ENCODE data around the gene YKT6. TPM values are rescaled to one million over a fixed set of nuclear protein-coding genes. Genes with fewer than 3 reads are reported as not detected.

YKT6 gene
- total RNA-seq, 4 donors from 2014 or later, result 46.6 to 80.1 (median 68.0) TPM

DNA sequence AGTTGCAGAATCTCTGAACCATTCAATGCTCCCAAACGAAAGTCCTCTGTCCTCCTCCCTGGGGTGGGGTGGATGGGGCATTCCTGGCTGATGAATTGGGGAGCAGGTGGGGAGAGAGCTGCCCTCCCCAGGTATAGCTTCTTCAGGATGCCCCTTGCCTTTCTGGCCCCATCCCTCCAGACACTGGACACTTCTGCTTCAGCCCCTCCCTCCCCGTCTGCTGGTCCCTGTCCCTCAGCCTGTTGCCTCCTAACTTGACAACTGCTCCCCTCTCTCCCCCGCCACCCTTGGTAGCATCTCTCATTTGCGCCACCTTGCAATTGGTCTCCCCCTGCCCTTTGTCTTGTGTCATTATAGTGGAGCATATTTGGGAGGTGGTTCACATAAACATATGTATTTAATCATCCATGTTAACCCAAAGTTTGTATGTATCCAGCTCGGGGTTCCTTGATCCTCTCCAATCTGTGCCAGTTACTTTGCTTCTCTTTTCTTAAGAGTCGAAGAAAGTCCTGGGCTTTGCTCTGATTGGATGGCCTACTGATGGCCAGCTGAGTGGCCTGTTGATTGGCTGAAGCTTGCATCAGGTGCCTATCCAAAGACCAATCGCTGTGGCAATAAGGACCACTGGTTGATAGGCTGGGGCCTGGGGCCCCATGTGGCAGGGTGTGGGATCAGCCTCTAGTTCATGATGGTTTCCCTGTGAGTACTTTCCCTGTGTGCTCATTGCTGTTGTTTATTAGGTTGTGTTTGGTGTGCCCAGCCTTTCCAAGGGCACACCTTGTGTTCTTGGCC, 7.6 kb upstream of the YKT6 start:
- TF ChIP-seq, protein P1, sequence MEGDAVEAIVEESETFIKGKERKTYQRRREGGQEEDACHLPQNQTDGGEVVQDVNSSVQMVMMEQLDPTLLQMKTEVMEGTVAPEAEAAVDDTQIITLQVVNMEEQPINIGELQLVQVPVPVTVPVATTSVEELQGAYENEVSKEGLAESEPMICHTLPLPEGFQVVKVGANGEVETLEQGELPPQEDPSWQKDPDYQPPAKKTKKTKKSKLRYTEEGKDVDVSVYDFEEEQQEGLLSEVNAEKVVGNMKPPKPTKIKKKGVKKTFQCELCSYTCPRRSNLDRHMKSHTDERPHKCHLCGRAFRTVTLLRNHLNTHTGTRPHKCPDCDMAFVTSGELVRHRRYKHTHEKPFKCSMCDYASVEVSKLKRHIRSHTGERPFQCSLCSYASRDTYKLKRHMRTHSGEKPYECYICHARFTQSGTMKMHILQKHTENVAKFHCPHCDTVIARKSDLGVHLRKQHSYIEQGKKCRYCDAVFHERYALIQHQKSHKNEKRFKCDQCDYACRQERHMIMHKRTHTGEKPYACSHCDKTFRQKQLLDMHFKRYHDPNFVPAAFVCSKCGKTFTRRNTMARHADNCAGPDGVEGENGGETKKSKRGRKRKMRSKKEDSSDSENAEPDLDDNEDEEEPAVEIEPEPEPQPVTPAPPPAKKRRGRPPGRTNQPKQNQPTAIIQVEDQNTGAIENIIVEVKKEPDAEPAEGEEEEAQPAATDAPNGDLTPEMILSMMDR (IDR thresholded peaks at IDR 0.05), result no peak
- TF ChIP-seq POLR2A (IDR thresholded peaks at IDR 0.05) (no peak), EP300 (IDR thresholded peaks at IDR 0.05; ENCODE audit: low read depth) (no peak), POLR2AphosphoS5 (IDR thresholded peaks at IDR 0.05) (no peak)
- peaks cover 10% of the 10 kb centered on the region for H3K27me3 ChIP-seq
- no peak overlapping the region for H3K27ac ChIP-seq
- H3K36me3 ChIP-seq, result no peaks in the 10 kb centered on the region
- 76 to 92% methylated on average over 2 to 7 of the region's 7 CpGs for WGBS, 2 donors (ENCODE audit: low coverage in 1 of 2)
- DNase-seq, result no peak
- no peaks in the 10 kb centered on the region for H3K4me1 ChIP-seq
- H3K9me3 ChIP-seq, result no peaks in the 10 kb centered on the region
- intact Hi-C loops (cut with DNase I; ENCODE audit: low total_unique reads), result no loop called here
- in situ Hi-C loops (cut with MboI; ENCODE audit: low pct_ligation_motif_present in 1 of 4, low pct_unique_long_range_greater_than_20kb in 1 of 4, low sequenced_read_pairs in 3 of 4), result no loop called here
- no peak overlapping the region for H3K4me3 ChIP-seq

DNA sequence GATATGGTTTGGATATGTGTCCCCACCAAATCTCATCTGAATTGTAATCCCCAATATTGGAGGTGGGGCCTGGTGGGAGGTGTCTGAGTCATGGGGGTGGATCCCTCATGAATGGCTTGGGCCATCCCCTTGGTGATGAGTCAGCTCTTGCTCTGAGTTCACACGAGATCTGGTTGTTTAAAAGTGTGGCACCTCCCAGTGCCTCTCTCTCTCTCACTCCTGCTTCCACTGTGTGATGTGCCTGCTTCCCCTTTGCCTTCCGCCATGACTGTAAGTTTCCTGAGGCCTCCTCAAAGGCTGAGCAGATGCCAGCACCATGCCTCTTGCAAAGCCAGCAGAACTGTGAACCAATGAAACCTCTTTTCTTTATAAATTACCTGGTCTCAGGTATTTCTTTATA, 6.7 kb upstream of the YKT6 start:
- DNase-seq, result no peak
- Histone ChIP-seq H3K36me3 (no peaks in the 10 kb centered on the region), H3K4me3 (no peak overlapping the region), H3K27ac (no peak overlapping the region), H3K27me3 (peaks cover 10% of the 10 kb centered on the region), H3K9me3 (no peaks in the 10 kb centered on the region), H3K4me1 (no peaks in the 10 kb centered on the region)
- TF ChIP-seq EP300 (IDR thresholded peaks at IDR 0.05; ENCODE audit: low read depth) (no peak), POLR2AphosphoS5 (IDR thresholded peaks at IDR 0.05) (no peak), POLR2A (IDR thresholded peaks at IDR 0.05) (no peak)
- TF ChIP-seq, protein P1 (IDR thresholded peaks at IDR 0.05), result no peak
- intact Hi-C loops (cut with DNase I; ENCODE audit: low total_unique reads) (no loop called here), in situ Hi-C loops (cut with MboI; ENCODE audit: low pct_ligation_motif_present in 1 of 4, low pct_unique_long_range_greater_than_20kb in 1 of 4, low sequenced_read_pairs in 3 of 4) (no loop called here)
- WGBS, 2 donors (ENCODE audit: low coverage in 1 of 2), result 56% methylated on average over 2 of the region's 2 CpGs; no CpG with 5 or more reads in 1 of the 2 donors

DNA sequence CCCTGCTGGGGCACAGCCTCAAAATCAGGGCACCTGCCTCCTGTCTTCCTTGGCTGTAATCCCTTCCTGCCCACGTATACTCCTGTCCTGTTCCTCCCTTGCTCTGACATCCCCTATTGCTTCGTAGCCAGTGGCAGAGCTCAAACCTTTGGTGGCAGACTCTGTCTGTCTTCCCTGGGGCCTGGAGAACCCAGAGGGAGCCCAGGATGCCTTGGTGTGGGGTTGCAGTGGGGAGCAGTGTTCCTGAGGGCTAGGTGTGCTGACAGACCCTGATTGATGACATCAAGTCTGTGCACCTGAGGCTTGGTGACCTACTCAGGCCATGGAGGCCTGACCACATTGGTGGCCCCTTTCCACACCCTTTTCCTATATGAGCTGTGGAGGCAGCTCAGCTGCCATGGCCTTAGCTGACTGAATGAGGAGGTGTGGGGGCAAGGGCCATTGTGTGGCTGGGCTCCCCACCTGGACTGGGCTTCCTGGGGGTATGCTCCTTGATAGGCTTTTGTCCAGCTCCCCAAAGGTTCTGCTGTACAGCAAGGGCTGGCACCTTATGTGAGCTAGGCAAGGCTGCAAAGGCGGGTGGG, 6.1 kb upstream of the YKT6 start:
- DNase-seq, result no peak
- TF ChIP-seq, protein P1 (IDR thresholded peaks at IDR 0.05), result no peak
- TF ChIP-seq POLR2AphosphoS5 (IDR thresholded peaks at IDR 0.05) (no peak), EP300 (IDR thresholded peaks at IDR 0.05; ENCODE audit: low read depth) (no peak), POLR2A (IDR thresholded peaks at IDR 0.05) (no peak)
- Histone ChIP-seq H3K9me3 (no peaks in the 10 kb centered on the region), H3K27me3 (peaks cover 10% of the 10 kb centered on the region), H3K4me1 (no peaks in the 10 kb centered on the region), H3K36me3 (no peaks in the 10 kb centered on the region), H3K27ac (no peak overlapping the region), H3K4me3 (no peak overlapping the region)
- WGBS, 2 donors (ENCODE audit: low coverage in 1 of 2), result 53% methylated on average over 3 of the region's 3 CpGs; no CpG with 5 or more reads in 1 of the 2 donors
- in situ Hi-C loops (cut with MboI; ENCODE audit: low pct_ligation_motif_present in 1 of 4, low pct_unique_long_range_greater_than_20kb in 1 of 4, low sequenced_read_pairs in 3 of 4), result no loop called here
- intact Hi-C loops (cut with DNase I; ENCODE audit: low total_unique reads), result no loop called here

DNA sequence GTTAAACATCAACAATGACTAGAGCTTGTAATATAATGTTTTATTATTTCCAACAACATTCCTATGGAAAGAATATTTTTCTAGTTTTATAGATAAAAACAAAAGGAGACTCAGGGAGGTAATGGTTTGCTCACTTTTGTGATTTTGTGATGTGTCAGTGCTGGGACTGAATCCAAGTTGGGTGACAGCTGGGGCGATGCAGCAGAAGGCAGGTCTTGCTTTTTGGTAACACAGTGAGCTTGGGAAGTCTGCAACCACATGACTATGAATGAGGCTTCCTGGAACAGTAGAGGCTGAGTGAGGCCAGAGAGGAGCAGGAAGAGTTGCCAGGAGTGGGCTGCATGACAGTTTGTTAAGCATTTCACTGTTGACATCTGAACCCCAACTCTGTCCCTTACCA, 4.9 kb upstream of the YKT6 start:
- TF ChIP-seq POLR2AphosphoS5 (IDR thresholded peaks at IDR 0.05), result no peak
- TF ChIP-seq POLR2A (IDR thresholded peaks at IDR 0.05), result no peak
- TF ChIP-seq, protein P1 (IDR thresholded peaks at IDR 0.05), result no peak
- TF ChIP-seq EP300 (IDR thresholded peaks at IDR 0.05; ENCODE audit: low read depth), result no peak
- in situ Hi-C loops (cut with MboI; ENCODE audit: low pct_ligation_motif_present in 1 of 4, low pct_unique_long_range_greater_than_20kb in 1 of 4, low sequenced_read_pairs in 3 of 4), result no loop called here
- intact Hi-C loops (cut with DNase I; ENCODE audit: low total_unique reads), result no loop called here
- H3K9me3 ChIP-seq, result no peaks in the 10 kb centered on the region
- no peak for DNase-seq
- 40 to 58% methylated on average over 1 of the region's 1 CpG for WGBS, 2 donors (ENCODE audit: low coverage in 1 of 2)
- H3K27me3 ChIP-seq, result peaks cover 10% of the 10 kb centered on the region
- H3K4me1 ChIP-seq, result no peaks in the 10 kb centered on the region
- no peak overlapping the region for H3K4me3 ChIP-seq
- no peak overlapping the region for H3K27ac ChIP-seq
- no peaks in the 10 kb centered on the region for H3K36me3 ChIP-seq

All from transverse colon (tissue), 4 donors.